ENCODE results near the gene MRPS34.

- no peak for TF ChIP-seq POLR2A (IDR thresholded peaks at IDR 0.05; ENCODE audit: low read depth, low read length)
- no peak; the same call in 1 of the 2 replicates for TF ChIP-seq POLR2AphosphoS5 (IDR thresholded peaks at IDR 0.05; ENCODE audit: low read depth, low read length)
- no peak for TF ChIP-seq SPI1 (IDR thresholded peaks at IDR 0.05; ENCODE audit: low read depth, low read length)
Observed at GRCh38 chr16:1740234-1740633, 32.7 kb downstream of the MRPS34 start.

All from GM12891 (cell line).